Esophagus squamous epithelium (tissue), 4 donors: ENCODE results near the gene MTAP.

Experiments used
- CTCF ChIP-seq, 6 experiments: fragments of 450-650 bp in 4 of 6; fragments of 200-600 bp in 2 of 6; sonication (generic) in 2 of 6; IDR thresholded peaks; one replicate each; pipeline ENCODE4 v1.5.1; 2016 to 2019; ENCODE audit warnings: antibody characterized with exemption in 6 of 6, mild to moderate bottlenecking in 4 of 6, moderate library complexity in 4 of 6
- POLR2A ChIP-seq, 4 donors: fragments of 450-650 bp; IDR thresholded peaks; one replicate each; pipeline ENCODE4 v1.6.1; 2017; ENCODE audit warnings: antibody characterized with exemption in 4 of 4, mild to moderate bottlenecking in 4 of 4, moderate library complexity in 3 of 4

GRCh38 chr9:21815643-21816042 lies 13.2 kb downstream of the MTAP start:
- TF ChIP-seq CTCF (IDR thresholded peaks at IDR 0.05), result no peak
- no peak for TF ChIP-seq POLR2A (IDR thresholded peaks at IDR 0.05)
